ENCODE measurements around the gene SHOX. TPM values are rescaled to one million over a fixed set of nuclear protein-coding genes. Genes with fewer than 3 reads are reported as not detected.

The SHOX gene
- total RNA-seq, 1 donor from 2014 or later: not detected

Other genes with a start within 250 kb of the SHOX start
- 13.4 and 17.4 TPM in 2 replicates for gene PPP2R3B, start 243.9 kb upstream of the SHOX start, total RNA-seq